ENCODE results near the gene MAD2L1BP. TPM values are rescaled to one million over a fixed set of nuclear protein-coding genes. Genes with fewer than 3 reads are reported as not detected.

The MAD2L1BP gene
- total RNA-seq, 2 experiments from 2014 or later, result 44.2 to 44.6 TPM

DNA sequence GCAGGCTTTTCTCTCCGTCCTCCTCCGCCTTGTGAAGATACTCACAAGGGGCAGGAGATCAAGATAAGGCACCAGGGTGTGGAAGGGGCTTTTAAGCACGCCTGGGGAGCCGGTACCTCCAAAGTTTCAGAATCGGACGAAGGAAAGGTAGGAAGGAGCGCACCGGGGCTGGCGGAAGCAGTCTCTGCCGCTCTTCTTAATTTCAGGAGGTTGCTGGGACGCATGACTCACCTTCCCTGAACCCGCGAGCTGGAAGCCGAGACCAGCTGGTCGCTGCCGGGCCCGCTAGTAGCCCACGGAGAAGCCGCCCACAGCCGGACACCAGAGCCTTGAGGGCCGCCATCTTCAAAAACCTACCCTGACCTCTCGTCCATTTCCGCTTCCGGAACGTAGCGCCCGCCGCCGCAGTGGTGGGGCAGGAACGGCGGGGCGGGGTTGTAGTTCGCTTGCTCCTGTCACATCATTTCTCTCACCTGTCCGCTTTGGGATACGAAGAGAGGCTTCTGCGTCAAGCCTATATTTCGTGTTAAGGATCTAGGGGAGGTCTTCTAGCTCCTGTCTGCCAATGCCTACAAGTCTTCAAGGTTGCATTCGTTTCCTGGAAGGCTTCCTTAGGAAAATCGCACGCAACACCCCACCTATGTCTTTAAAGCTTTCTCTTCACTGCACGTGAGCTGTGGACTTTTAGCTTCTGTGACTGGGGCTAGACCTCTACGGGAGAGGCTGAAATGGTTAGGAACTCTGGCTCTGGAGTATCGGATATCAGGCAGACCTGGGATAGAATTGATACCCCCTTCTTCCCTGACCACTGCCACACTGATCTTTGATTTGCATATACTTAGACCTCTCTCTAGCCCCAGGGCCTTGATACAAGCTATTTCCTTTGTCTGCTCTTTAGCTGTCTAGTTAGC lies 52.1 kb downstream of the MAD2L1BP start, which contains the start of gene MRPS18A:
MRPS18A (minus strand) TSS at position 355 of the 911 bp plus-strand sequence; CDS start at position 343, 12 bp downstream.
- Mint-ChIP-seq H3K27ac (peak within 1 kb of the TSS; percentile 89), H3K4me1 (ENCODE audit: low read depth) (peaks cover 44% of the 10 kb centered on the region), H3K9me3 (ENCODE audit: insufficient read depth) (no peaks in the 10 kb centered on the region), H3K27me3 (ENCODE audit: low read depth) (no peaks in the 10 kb centered on the region), H3K36me3 (ENCODE audit: low read depth) (peaks cover 11% of the 10 kb centered on the region), H3K4me3 (peak within 1 kb of the TSS; percentile 95)
- DNase-seq (peak; percentile 88), ATAC-seq (peak; percentile 99)
- POLR2A ChIA-PET, result interaction anchor here (1.9 kb wide), 1 partner anchor 20 kb away, joined by 5 read pairs; no protein-coding TSS in a partner anchor
- CTCF ChIA-PET, result interaction anchor here (1.1 to 7.0 kb wide), 5 partner anchors 19 to 392 kb away, joined by 3 to 71 read pairs (median 6); partner anchors contain the start of gene VEGFA

DNA sequence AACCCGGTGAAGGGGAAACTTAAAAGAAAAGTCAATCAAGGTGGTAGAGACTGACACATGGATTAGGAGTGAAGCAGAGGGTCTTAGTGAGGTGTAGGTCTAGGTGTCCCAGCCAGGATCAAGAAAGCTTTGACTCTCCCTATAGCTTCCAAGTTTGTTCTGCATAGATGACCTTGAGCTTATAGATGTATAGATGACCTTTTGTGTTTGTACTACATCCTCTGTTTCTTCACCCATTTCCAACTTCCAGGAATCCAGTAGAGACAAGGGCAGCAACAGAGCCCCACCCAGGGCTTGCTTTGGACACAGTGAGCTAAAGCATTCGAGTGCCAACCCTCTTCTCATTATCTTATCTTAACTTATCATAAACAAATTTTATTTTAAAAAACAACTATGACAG lies 53.8 kb downstream of the MAD2L1BP start:
- H3K9me3 Mint-ChIP-seq (ENCODE audit: insufficient read depth), result no peaks in the 10 kb centered on the region
- no peak for ATAC-seq
- H3K27me3 Mint-ChIP-seq (ENCODE audit: low read depth), result peaks cover 2% of the 10 kb centered on the region
- H3K4me3 Mint-ChIP-seq, result no peak overlapping the region
- H3K36me3 Mint-ChIP-seq (ENCODE audit: low read depth), result peaks cover 8% of the 10 kb centered on the region
- peaks cover 33% of the 10 kb centered on the region for H3K4me1 Mint-ChIP-seq (ENCODE audit: low read depth)
- DNase-seq, result no peak
- H3K27ac Mint-ChIP-seq, result no peak overlapping the region
- CTCF ChIA-PET, result interaction anchor here (1.0 to 7.0 kb wide), 5 partner anchors 8 to 80 kb away, joined by 3 to 71 read pairs (median 3); partner anchors contain the start of gene VEGFA
- POLR2A ChIA-PET, result no interaction called here

Other genes with a start within 250 kb of the MAD2L1BP start
- 10 to 100 TPM; 38.8 to 39.8 TPM for gene ABCC10, start 208.3 kb upstream of the MAD2L1BP start, total RNA-seq
- not detected for gene DLK2, start 180.3 kb upstream of the MAD2L1BP start, total RNA-seq
- 10 to 100 TPM; 34.7 to 35.5 TPM for gene TJAP1, start 158.3 kb upstream of the MAD2L1BP start, total RNA-seq
- under 1 TPM; 0.26 to 0.55 TPM for gene LRRC73, start 125.5 kb upstream of the MAD2L1BP start, total RNA-seq
- 10 to 100 TPM; 55.6 to 59.0 TPM for gene YIPF3, start 118.9 kb upstream of the MAD2L1BP start, total RNA-seq
- gene POLR1C, start 118.8 kb upstream of the MAD2L1BP start, total RNA-seq, result 10 to 100 TPM; 34.7 to 35.4 TPM
- gene XPO5, start 59.8 kb upstream of the MAD2L1BP start, total RNA-seq, result 10 to 100 TPM; 57.6 to 62.1 TPM
- 10 to 100 TPM; 73.1 to 75.2 TPM for gene POLH, start 59.7 kb upstream of the MAD2L1BP start, total RNA-seq
- 10 to 100 TPM; 94.3 to 99.4 TPM for gene GTPBP2, start 6.6 kb upstream of the MAD2L1BP start, total RNA-seq
- not detected for gene RSPH9, start 9.2 kb downstream of the MAD2L1BP start, total RNA-seq
- 10 to 100 TPM; 38.7 to 43.2 TPM for gene MRPS18A, start 52.0 kb downstream of the MAD2L1BP start, total RNA-seq
- 10 to 100 TPM; 37.9 to 39.3 TPM for gene VEGFA, start 134.4 kb downstream of the MAD2L1BP start, total RNA-seq